SH-SY5Y (cell line): ENCODE data around the gene HAUS7.

Experiments used
- GATA2 ChIP-seq: IDR thresholded peaks from 2 replicates; pipeline ENCODE4 v1.6.1; 2011; ENCODE audit warnings: mild to moderate bottlenecking, low read depth, low read length
- GATA3 ChIP-seq: IDR thresholded peaks from 2 replicates; pipeline ENCODE4 v1.6.1; 2011; ENCODE audit warnings: low read depth, mild to moderate bottlenecking, low read length, moderate library complexity

DNA sequence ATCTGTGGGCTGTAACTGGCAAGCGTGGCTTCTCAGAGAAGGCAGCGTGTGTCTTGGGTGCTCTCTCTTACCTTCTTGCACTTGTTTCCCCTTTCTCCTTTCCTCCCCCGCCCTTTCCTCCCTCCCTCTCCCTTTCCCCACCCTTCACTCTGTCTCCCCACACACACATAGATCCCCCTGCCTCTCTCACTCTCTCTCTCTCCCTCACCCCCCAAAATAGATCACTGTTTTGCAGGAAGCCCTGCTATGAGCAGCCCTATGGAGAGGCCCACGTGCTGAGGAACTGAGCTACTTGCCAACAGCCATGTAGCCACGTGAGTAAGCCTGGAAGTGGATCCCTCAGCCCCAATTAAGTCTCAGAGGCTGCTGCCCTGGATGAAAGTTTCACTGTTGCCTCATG, 65.0 kb downstream of the HAUS7 start:
- no peak for TF ChIP-seq GATA2
- no peak for TF ChIP-seq GATA3
